Neuronal stem cell (in vitro differentiated cells): ENCODE results near the gene AMIGO3. TPM values are rescaled to one million over a fixed set of nuclear protein-coding genes. Genes with fewer than 3 reads are reported as not detected.
A peak's percentile ranks its signal among the peaks of the same experiment; 100 is the strongest.

ENCODE experiments used
- DNase-seq: peaks from one replicate; pipeline ENCODE4 v3.0.0-alpha.2; 2013; ENCODE audit warnings: low spot score
- H2AFZ ChIP-seq: one replicate; pipeline ENCODE4 v1.6.1; 2013; ENCODE audit warnings: mild to moderate bottlenecking, low read length, inconsistent platforms
- H2AK5ac ChIP-seq: 2 replicates; pipeline ENCODE4 v1.6.1; 2013; ENCODE audit warnings: low read depth, mild to moderate bottlenecking, inconsistent platforms, low read length, moderate library complexity, mixed read lengths
- H2BK120ac ChIP-seq: 2 replicates; pipeline ENCODE4 v1.6.1; 2013; ENCODE audit warnings: low read depth, mild to moderate bottlenecking, inconsistent platforms, low read length, moderate library complexity, mixed read lengths
- H2BK12ac ChIP-seq: one replicate; pipeline ENCODE4 v1.6.1; 2013; ENCODE audit warnings: low read length, inconsistent platforms
- H2BK15ac ChIP-seq: 2 replicates; pipeline ENCODE4 v1.6.1; 2013; ENCODE audit warnings: mild to moderate bottlenecking, low read length, inconsistent platforms, mixed read lengths
- H2BK5ac ChIP-seq: one replicate; pipeline ENCODE4 v1.6.1; 2013; ENCODE audit warnings: inconsistent platforms, mild to moderate bottlenecking, low read length, moderate library complexity
- H3K14ac ChIP-seq: one replicate; pipeline ENCODE4 v1.6.1; 2013; ENCODE audit warnings: low read length, inconsistent platforms
- H3K18ac ChIP-seq: 2 replicates; pipeline ENCODE4 v1.6.1; 2013; ENCODE audit warnings: low read length, inconsistent platforms
- H3K23ac ChIP-seq: 2 replicates; pipeline ENCODE4 v1.6.1; 2013; ENCODE audit warnings: low read depth, mild to moderate bottlenecking, mixed read lengths, low read length, inconsistent platforms; ENCODE audit not compliant: poor library complexity
- H3K27ac ChIP-seq: replicated peaks from 3 replicates; pipeline ENCODE4 v1.5.1; 2013; ENCODE audit warnings: low read length, inconsistent platforms
- H3K27me3 ChIP-seq, 3 experiments: 2 replicates each; pipeline ENCODE4 v1.6.1; 2013; ENCODE audit warnings: low read length in 3 of 3, mild to moderate bottlenecking in 2 of 3, inconsistent platforms in 1 of 3, low read depth in 1 of 3, mixed read lengths in 1 of 3, moderate library complexity in 1 of 3; ENCODE audit not compliant: control insufficient read depth in 3 of 3, insufficient read depth in 3 of 3
- H3K36me3 ChIP-seq, 2 donors: replicated peaks in 1 of 2; 2 replicates each; pipeline ENCODE4 v1.6.1; 2013; ENCODE audit warnings: low read length in 2 of 2; ENCODE audit not compliant: control insufficient read depth in 2 of 2, insufficient read depth in 2 of 2
- H3K4ac ChIP-seq: 2 replicates; pipeline ENCODE4 v1.6.1; 2013; ENCODE audit warnings: inconsistent platforms, mild to moderate bottlenecking, low read length, moderate library complexity
- H3K4me1 ChIP-seq, 2 donors: 1 replicate in 1 of 2; 2 replicates in 1 of 2; pipeline ENCODE4 v1.6.1; 2013; ENCODE audit warnings: low read length in 2 of 2, low read depth in 1 of 2; ENCODE audit not compliant: control insufficient read depth in 2 of 2, insufficient read depth in 1 of 2
- H3K4me2 ChIP-seq: one replicate; pipeline ENCODE4 v1.6.1; 2013; ENCODE audit warnings: mild to moderate bottlenecking, low read length, inconsistent platforms; ENCODE audit not compliant: insufficient read depth, poor library complexity, severe bottlenecking
- H3K4me3 ChIP-seq, 2 donors: 2 replicates each; pipeline ENCODE4 v1.5.1; 2013; ENCODE audit warnings: low read length in 2 of 2, mild to moderate bottlenecking in 2 of 2, inconsistent platforms in 1 of 2, moderate library complexity in 1 of 2
- H3K79me1 ChIP-seq: one replicate; pipeline ENCODE4 v1.6.1; 2013; ENCODE audit warnings: low read depth, mild to moderate bottlenecking, inconsistent platforms, low read length, moderate library complexity
- H3K9ac ChIP-seq: one replicate; pipeline ENCODE4 v1.6.1; 2013; ENCODE audit warnings: mild to moderate bottlenecking, low read depth, low read length, inconsistent platforms; ENCODE audit not compliant: poor library complexity
- H3K9me3 ChIP-seq, 2 donors: replicated peaks in 1 of 2; 2 replicates each; pipeline versions ENCODE3 to v1.6.1; 2013; ENCODE audit warnings: low read length in 2 of 2, mild to moderate bottlenecking in 2 of 2, inconsistent platforms in 1 of 2, low read depth in 1 of 2, mixed read lengths in 1 of 2, moderate library complexity in 1 of 2; ENCODE audit not compliant: control insufficient read depth in 2 of 2, insufficient read depth in 1 of 2
- H4K8ac ChIP-seq: one replicate; pipeline ENCODE4 v1.6.1; 2013; ENCODE audit warnings: low read depth, mild to moderate bottlenecking, inconsistent platforms, low read length, moderate library complexity
- H4K91ac ChIP-seq: one replicate; pipeline ENCODE4 v1.6.1; 2013; ENCODE audit warnings: low read length, low read depth, mild to moderate bottlenecking, inconsistent platforms; ENCODE audit not compliant: poor library complexity
- WGBS, 2 donors: extraction: QIAGEN DNeasy Blood & Tissue Kit; methylation state at CpG; one replicate each; pipeline ENCODE4 v1.1.7; 2013; ENCODE audit warnings: missing lambda C conversion rate in 2 of 2, mixed read lengths in 1 of 2; ENCODE audit not compliant: insufficient read length in 2 of 2, insufficient replicate concordance in 1 of 2; ENCODE audit errors: extremely low coverage in 2 of 2; 5-methylcytosine and 5-hydroxymethylcytosine counted together
- polyA plus RNA-seq, 2 experiments: library from polyadenylated mRNA; stranded (reverse); fragments of 200-250 nt; gene quantifications; one replicate each; pipeline ENCODE4 v1.2.3, GENCODE V29; 2013

AMIGO3 gene
- 1.0 TPM for polyA plus RNA-seq (2013, experiment 1 of 2)
- 0.93 TPM for polyA plus RNA-seq (2013, experiment 2 of 2)

- peak; percentile 87 for DNase-seq
- Histone ChIP-seq H2BK120ac (peak within 1 kb of the TSS; percentile 76), H3K9ac (peak within 1 kb of the TSS; percentile 99), H2BK15ac (peak within 1 kb of the TSS; percentile 75), H3K4ac (peak within 1 kb of the TSS; percentile 66), H2BK12ac (peak within 1 kb of the TSS; percentile 84), H3K27ac (peak within 1 kb of the TSS; percentile 59), H3K23ac (peak within 1 kb of the TSS; percentile 100), H3K18ac (peak within 1 kb of the TSS; percentile 97), H2BK5ac (peak within 1 kb of the TSS; percentile 87), H3K4me1 (peaks cover 11 to 14% of the 10 kb centered on the region in 2 donors), H4K91ac (no peak within 1 kb of the TSS), H3K79me1 (peaks cover 26% of the 10 kb centered on the region), H2AFZ (no peak within 1 kb of the TSS), H4K8ac (peak within 1 kb of the TSS; percentile 98), H3K9me3 (peaks cover 0 to 3% of the 10 kb centered on the region in 2 donors), H3K36me3 (peaks cover 33 to 70% of the 10 kb centered on the region in 2 donors), H3K4me3 (peak within 1 kb of the TSS in 1 of 2 donors; percentile 87), H3K27me3 (no peaks in the 10 kb centered on the region), H3K14ac (peak within 1 kb of the TSS; percentile 98), H3K4me2 (peak within 1 kb of the TSS; percentile 100), H2AK5ac (peak within 1 kb of the TSS; percentile 95)
- no CpG with 5 or more reads among the region's 50 CpGs for WGBS, 2 donors
Observed at GRCh38 chr3:49719214-49719884, at the start of gene AMIGO3. Gene AMIGO3 (minus strand): TSS chr3:49719684. CDS start chr3:49719465, 219 bp downstream.

GRCh38 chr3:49763981-49764380 is 44.5 kb upstream of the AMIGO3 start:
- H3K4ac ChIP-seq = no peak overlapping the region
- H2BK15ac ChIP-seq = no peak overlapping the region
- H3K23ac ChIP-seq = no peak overlapping the region
- peaks cover 0 to 3% of the 10 kb centered on the region in 2 donors for H3K9me3 ChIP-seq
- no peak overlapping the region for H3K4me3 ChIP-seq
- H3K18ac ChIP-seq = no peak overlapping the region
- H3K4me1 ChIP-seq = no peaks in the 10 kb centered on the region
- H3K4me2 ChIP-seq = no peak overlapping the region
- no peak for DNase-seq
- no peak overlapping the region for H2BK120ac ChIP-seq
- no peak overlapping the region for H4K91ac ChIP-seq
- no peak overlapping the region for H2AK5ac ChIP-seq
- whole genome bisulfite sequencing, 2 donors = no CpG with 5 or more reads among the region's 4 CpGs
- no peak overlapping the region for H3K27ac ChIP-seq
- no peak overlapping the region for H4K8ac ChIP-seq
- no peaks in the 10 kb centered on the region for H3K79me1 ChIP-seq
- H2BK12ac ChIP-seq = no peak overlapping the region
- no peak overlapping the region for H3K14ac ChIP-seq
- H2BK5ac ChIP-seq = no peak overlapping the region
- H3K9ac ChIP-seq = no peak overlapping the region
- no peaks in the 10 kb centered on the region for H3K27me3 ChIP-seq
- H2AFZ ChIP-seq = no peak overlapping the region
- H3K36me3 ChIP-seq = peaks cover 0 to 26% of the 10 kb centered on the region in 2 donors

GRCh38 chr3:49761661-49762060 is 42.2 kb upstream of the AMIGO3 start:
- Histone ChIP-seq H3K27me3 (no peaks in the 10 kb centered on the region), H3K23ac (no peak overlapping the region), H4K91ac (no peak overlapping the region), H2BK120ac (no peak overlapping the region), H3K9ac (no peak overlapping the region), H3K4ac (no peak overlapping the region), H2BK15ac (no peak overlapping the region), H3K9me3 (peaks cover 0 to 3% of the 10 kb centered on the region in 2 donors), H2AK5ac (no peak overlapping the region), H2AFZ (no peak overlapping the region), H3K4me3 (no peak overlapping the region), H3K4me2 (no peak overlapping the region), H2BK5ac (no peak overlapping the region), H3K4me1 (no peaks in the 10 kb centered on the region), H2BK12ac (no peak overlapping the region), H4K8ac (no peak overlapping the region), H3K18ac (no peak overlapping the region), H3K14ac (no peak overlapping the region), H3K79me1 (no peaks in the 10 kb centered on the region), H3K27ac (no peak overlapping the region), H3K36me3 (peaks cover 0 to 26% of the 10 kb centered on the region in 2 donors)
- DNase-seq = no peak
- no CpG with 5 or more reads among the region's 3 CpGs for WGBS, 2 donors

- Histone ChIP-seq H2AFZ (no peak overlapping the region), H3K23ac (no peak overlapping the region), H3K36me3 (peaks cover 0 to 20% of the 10 kb centered on the region in 2 donors), H3K9ac (no peak overlapping the region), H3K4me3 (no peak overlapping the region), H3K14ac (no peak overlapping the region), H3K4me1 (no peaks in the 10 kb centered on the region), H2BK120ac (no peak overlapping the region), H2BK5ac (no peak overlapping the region), H3K27me3 (no peaks in the 10 kb centered on the region), H4K8ac (no peak overlapping the region), H4K91ac (no peak overlapping the region), H2BK15ac (no peak overlapping the region), H2AK5ac (no peak overlapping the region), H3K9me3 (no peaks in the 10 kb centered on the region), H3K4ac (no peak overlapping the region), H2BK12ac (no peak overlapping the region), H3K4me2 (no peak overlapping the region), H3K79me1 (no peaks in the 10 kb centered on the region), H3K18ac (no peak overlapping the region), H3K27ac (no peak overlapping the region)
- WGBS, 2 donors = no CpG with 5 or more reads among the region's 1 CpG
- no peak for DNase-seq
Observed at GRCh38 chr3:49759226-49759625, 39.7 kb upstream of the AMIGO3 start.
